Measurements from ENCODE around the gene IFRD2. TPM values are rescaled to one million over a fixed set of nuclear protein-coding genes. Genes with fewer than 3 reads are reported as not detected.

The IFRD2 gene
- total and polyA plus RNA-seq, 9 of the 15 experiments (the other 6 are each of a cell fraction or from before 2014, with no cell fraction given) = 30.5 to 115 (median 52.8) TPM

- TF ChIP-seq, protein P1, sequence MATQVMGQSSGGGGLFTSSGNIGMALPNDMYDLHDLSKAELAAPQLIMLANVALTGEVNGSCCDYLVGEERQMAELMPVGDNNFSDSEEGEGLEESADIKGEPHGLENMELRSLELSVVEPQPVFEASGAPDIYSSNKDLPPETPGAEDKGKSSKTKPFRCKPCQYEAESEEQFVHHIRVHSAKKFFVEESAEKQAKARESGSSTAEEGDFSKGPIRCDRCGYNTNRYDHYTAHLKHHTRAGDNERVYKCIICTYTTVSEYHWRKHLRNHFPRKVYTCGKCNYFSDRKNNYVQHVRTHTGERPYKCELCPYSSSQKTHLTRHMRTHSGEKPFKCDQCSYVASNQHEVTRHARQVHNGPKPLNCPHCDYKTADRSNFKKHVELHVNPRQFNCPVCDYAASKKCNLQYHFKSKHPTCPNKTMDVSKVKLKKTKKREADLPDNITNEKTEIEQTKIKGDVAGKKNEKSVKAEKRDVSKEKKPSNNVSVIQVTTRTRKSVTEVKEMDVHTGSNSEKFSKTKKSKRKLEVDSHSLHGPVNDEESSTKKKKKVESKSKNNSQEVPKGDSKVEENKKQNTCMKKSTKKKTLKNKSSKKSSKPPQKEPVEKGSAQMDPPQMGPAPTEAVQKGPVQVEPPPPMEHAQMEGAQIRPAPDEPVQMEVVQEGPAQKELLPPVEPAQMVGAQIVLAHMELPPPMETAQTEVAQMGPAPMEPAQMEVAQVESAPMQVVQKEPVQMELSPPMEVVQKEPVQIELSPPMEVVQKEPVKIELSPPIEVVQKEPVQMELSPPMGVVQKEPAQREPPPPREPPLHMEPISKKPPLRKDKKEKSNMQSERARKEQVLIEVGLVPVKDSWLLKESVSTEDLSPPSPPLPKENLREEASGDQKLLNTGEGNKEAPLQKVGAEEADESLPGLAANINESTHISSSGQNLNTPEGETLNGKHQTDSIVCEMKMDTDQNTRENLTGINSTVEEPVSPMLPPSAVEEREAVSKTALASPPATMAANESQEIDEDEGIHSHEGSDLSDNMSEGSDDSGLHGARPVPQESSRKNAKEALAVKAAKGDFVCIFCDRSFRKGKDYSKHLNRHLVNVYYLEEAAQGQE (IDR thresholded peaks at IDR 0.05; ENCODE audit: borderline replicate concordance) = no peak
- TF ChIP-seq, protein P1 (CRISPR knock-in tag; IDR thresholded peaks at IDR 0.05; ENCODE audit: low read depth) = 0 out of 2 replicates have a peak, but pooled peaks have one; percentile 42
- TF ChIP-seq ZC3H4 (CRISPR knock-in tag; IDR thresholded peaks at IDR 0.05; ENCODE audit: borderline replicate concordance) = 0 out of 2 replicates have a peak, but pooled peaks have one; percentile 56
- peak; percentile 55 for TF ChIP-seq HMGN3 (IDR thresholded peaks at IDR 0.05; ENCODE audit: borderline replicate concordance, extremely low read depth, insufficient read length, low read depth, low read length)
- no peak; the same call in 1 of the 2 replicates for TF ChIP-seq STAG1 (CRISPR knock-in tag; IDR thresholded peaks at IDR 0.05; ENCODE audit: borderline replicate concordance)
- peak; percentile 53; the same call in 1 of the 2 replicates for TF ChIP-seq RNF2 (IDR thresholded peaks at IDR 0.05)
- TF ChIP-seq RBM14 (IDR thresholded peaks at IDR 0.05; ENCODE audit: borderline replicate concordance, insufficient read depth, low read depth, low read length) = no peak
- no peak for TF ChIP-seq ZNF277 (CRISPR knock-in tag; IDR thresholded peaks at IDR 0.05; ENCODE audit: borderline replicate concordance)
- TF ChIP-seq POLR3A (IDR thresholded peaks at IDR 0.05; ENCODE audit: borderline replicate concordance, extremely low read depth, insufficient read depth, insufficient read length) = no peak
- TF ChIP-seq, protein P2, sequence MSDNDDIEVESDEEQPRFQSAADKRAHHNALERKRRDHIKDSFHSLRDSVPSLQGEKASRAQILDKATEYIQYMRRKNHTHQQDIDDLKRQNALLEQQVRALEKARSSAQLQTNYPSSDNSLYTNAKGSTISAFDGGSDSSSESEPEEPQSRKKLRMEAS (CRISPR knock-in tag; IDR thresholded peaks at IDR 0.05) = peak; percentile 94
- TF ChIP-seq SMAD1 (IDR thresholded peaks at IDR 0.05; ENCODE audit: low read depth, low read length, partially characterized antibody) = no peak
- no peak for TF ChIP-seq STAT5A (IDR thresholded peaks at IDR 0.05; ENCODE audit: borderline replicate concordance, low read length)
- TF ChIP-seq HES1 (IDR thresholded peaks at IDR 0.05; ENCODE audit: low read depth) = peak; percentile 24; the same call in 1 of the 2 replicates
These were observed 45.1 kb upstream of the IFRD2 start (continued) for GRCh38 chr3:50337175-50337861.
